Gastroesophageal sphincter (tissue), 3 donors: ENCODE data around the gene RBM33.

ENCODE experiments used
- CTCF ChIP-seq, 4 experiments: fragments of 200-600 bp in 2 of 4; fragments of 450-650 bp in 2 of 4; sonication (generic) in 1 of 4; IDR thresholded peaks; one replicate each; pipeline ENCODE4 v1.5.1; 2017 to 2019; ENCODE audit warnings: antibody characterized with exemption in 4 of 4, mild to moderate bottlenecking in 2 of 4, moderate library complexity in 2 of 4
- POLR2A ChIP-seq, 2 donors: fragments of 450-650 bp; IDR thresholded peaks; one replicate each; pipeline ENCODE4 v1.6.1; 2017; ENCODE audit warnings: antibody characterized with exemption in 2 of 2, mild to moderate bottlenecking in 2 of 2, moderate library complexity in 1 of 2
- POLR2AphosphoS5 ChIP-seq: sonication (generic); formaldehyde crosslinking; IDR thresholded peaks from one replicate; pipeline ENCODE4 v1.6.1; 2017; ENCODE audit warnings: antibody characterized with exemption

DNA sequence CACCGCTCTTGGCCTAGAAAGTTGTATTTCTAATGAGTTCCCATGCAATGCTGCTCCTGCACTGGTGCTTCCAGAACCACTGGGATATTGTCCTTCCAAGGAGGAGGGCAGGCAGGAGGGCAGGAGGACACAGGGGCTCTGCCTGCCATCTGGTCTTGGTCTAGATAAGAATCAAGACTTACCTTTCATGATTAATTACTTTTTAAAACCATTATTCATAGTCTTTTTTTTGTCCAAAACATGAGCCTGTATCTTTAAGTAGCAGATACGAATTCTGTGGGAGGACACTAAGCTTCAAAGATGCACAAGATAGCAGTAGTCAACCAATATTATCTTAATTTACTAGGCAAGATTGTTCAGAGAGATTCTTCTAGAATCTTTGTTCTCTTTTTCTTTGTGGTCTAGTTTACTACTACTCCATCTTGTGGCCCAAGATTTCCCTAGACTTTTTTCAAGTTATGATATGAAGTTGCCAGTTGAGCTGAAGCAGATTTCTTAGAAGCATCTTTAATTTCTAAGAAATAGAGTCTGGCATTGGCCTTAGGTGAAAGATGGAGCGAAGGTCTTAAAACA, 57.6 kb downstream of the RBM33 start:
- TF ChIP-seq CTCF (IDR thresholded peaks at IDR 0.05) (no peak), POLR2A (IDR thresholded peaks at IDR 0.05) (no peak), POLR2AphosphoS5 (no peak)
